Neuronal stem cell (in vitro differentiated cells): ENCODE measurements around the gene TUBB3.

Experiments
- DNase-seq: peaks from one replicate; pipeline ENCODE4 v3.0.0-alpha.2; 2013; ENCODE audit warnings: low spot score
- H2AFZ ChIP-seq: one replicate; pipeline ENCODE4 v1.6.1; 2013; ENCODE audit warnings: mild to moderate bottlenecking, low read length, inconsistent platforms
- H2AK5ac ChIP-seq: 2 replicates; pipeline ENCODE4 v1.6.1; 2013; ENCODE audit warnings: low read depth, mild to moderate bottlenecking, inconsistent platforms, low read length, moderate library complexity, mixed read lengths
- H2BK120ac ChIP-seq: 2 replicates; pipeline ENCODE4 v1.6.1; 2013; ENCODE audit warnings: low read depth, mild to moderate bottlenecking, inconsistent platforms, low read length, moderate library complexity, mixed read lengths
- H2BK12ac ChIP-seq: one replicate; pipeline ENCODE4 v1.6.1; 2013; ENCODE audit warnings: low read length, inconsistent platforms
- H2BK15ac ChIP-seq: 2 replicates; pipeline ENCODE4 v1.6.1; 2013; ENCODE audit warnings: mild to moderate bottlenecking, low read length, inconsistent platforms, mixed read lengths
- H2BK5ac ChIP-seq: one replicate; pipeline ENCODE4 v1.6.1; 2013; ENCODE audit warnings: inconsistent platforms, mild to moderate bottlenecking, low read length, moderate library complexity
- H3K14ac ChIP-seq: one replicate; pipeline ENCODE4 v1.6.1; 2013; ENCODE audit warnings: low read length, inconsistent platforms
- H3K18ac ChIP-seq: 2 replicates; pipeline ENCODE4 v1.6.1; 2013; ENCODE audit warnings: low read length, inconsistent platforms
- H3K23ac ChIP-seq: 2 replicates; pipeline ENCODE4 v1.6.1; 2013; ENCODE audit warnings: low read depth, mild to moderate bottlenecking, mixed read lengths, low read length, inconsistent platforms; ENCODE audit not compliant: poor library complexity
- H3K27ac ChIP-seq: replicated peaks from 3 replicates; pipeline ENCODE4 v1.5.1; 2013; ENCODE audit warnings: low read length, inconsistent platforms
- H3K27me3 ChIP-seq, 3 experiments: 2 replicates each; pipeline ENCODE4 v1.6.1; 2013; ENCODE audit warnings: low read length in 3 of 3, mild to moderate bottlenecking in 2 of 3, inconsistent platforms in 1 of 3, low read depth in 1 of 3, mixed read lengths in 1 of 3, moderate library complexity in 1 of 3; ENCODE audit not compliant: control insufficient read depth in 3 of 3, insufficient read depth in 3 of 3
- H3K36me3 ChIP-seq, 2 donors: replicated peaks in 1 of 2; 2 replicates each; pipeline ENCODE4 v1.6.1; 2013; ENCODE audit warnings: low read length in 2 of 2; ENCODE audit not compliant: control insufficient read depth in 2 of 2, insufficient read depth in 2 of 2
- H3K4ac ChIP-seq: 2 replicates; pipeline ENCODE4 v1.6.1; 2013; ENCODE audit warnings: inconsistent platforms, mild to moderate bottlenecking, low read length, moderate library complexity
- H3K4me1 ChIP-seq, 2 donors: 1 replicate in 1 of 2; 2 replicates in 1 of 2; pipeline ENCODE4 v1.6.1; 2013; ENCODE audit warnings: low read length in 2 of 2, low read depth in 1 of 2; ENCODE audit not compliant: control insufficient read depth in 2 of 2, insufficient read depth in 1 of 2
- H3K4me2 ChIP-seq: one replicate; pipeline ENCODE4 v1.6.1; 2013; ENCODE audit warnings: mild to moderate bottlenecking, low read length, inconsistent platforms; ENCODE audit not compliant: insufficient read depth, poor library complexity, severe bottlenecking
- H3K4me3 ChIP-seq, 2 donors: 2 replicates each; pipeline ENCODE4 v1.5.1; 2013; ENCODE audit warnings: low read length in 2 of 2, mild to moderate bottlenecking in 2 of 2, inconsistent platforms in 1 of 2, moderate library complexity in 1 of 2
- H3K79me1 ChIP-seq: one replicate; pipeline ENCODE4 v1.6.1; 2013; ENCODE audit warnings: low read depth, mild to moderate bottlenecking, inconsistent platforms, low read length, moderate library complexity
- H3K9ac ChIP-seq: one replicate; pipeline ENCODE4 v1.6.1; 2013; ENCODE audit warnings: mild to moderate bottlenecking, low read depth, low read length, inconsistent platforms; ENCODE audit not compliant: poor library complexity
- H3K9me3 ChIP-seq, 2 donors: replicated peaks in 1 of 2; 2 replicates each; pipeline versions ENCODE3 to v1.6.1; 2013; ENCODE audit warnings: low read length in 2 of 2, mild to moderate bottlenecking in 2 of 2, inconsistent platforms in 1 of 2, low read depth in 1 of 2, mixed read lengths in 1 of 2, moderate library complexity in 1 of 2; ENCODE audit not compliant: control insufficient read depth in 2 of 2, insufficient read depth in 1 of 2
- H4K8ac ChIP-seq: one replicate; pipeline ENCODE4 v1.6.1; 2013; ENCODE audit warnings: low read depth, mild to moderate bottlenecking, inconsistent platforms, low read length, moderate library complexity
- H4K91ac ChIP-seq: one replicate; pipeline ENCODE4 v1.6.1; 2013; ENCODE audit warnings: low read length, low read depth, mild to moderate bottlenecking, inconsistent platforms; ENCODE audit not compliant: poor library complexity
- WGBS, 2 donors: extraction: QIAGEN DNeasy Blood & Tissue Kit; methylation state at CpG; one replicate each; pipeline ENCODE4 v1.1.7; 2013; ENCODE audit warnings: missing lambda C conversion rate in 2 of 2, mixed read lengths in 1 of 2; ENCODE audit not compliant: insufficient read length in 2 of 2, insufficient replicate concordance in 1 of 2; ENCODE audit errors: extremely low coverage in 2 of 2; 5-methylcytosine and 5-hydroxymethylcytosine counted together

TUBB3 gene

DNA sequence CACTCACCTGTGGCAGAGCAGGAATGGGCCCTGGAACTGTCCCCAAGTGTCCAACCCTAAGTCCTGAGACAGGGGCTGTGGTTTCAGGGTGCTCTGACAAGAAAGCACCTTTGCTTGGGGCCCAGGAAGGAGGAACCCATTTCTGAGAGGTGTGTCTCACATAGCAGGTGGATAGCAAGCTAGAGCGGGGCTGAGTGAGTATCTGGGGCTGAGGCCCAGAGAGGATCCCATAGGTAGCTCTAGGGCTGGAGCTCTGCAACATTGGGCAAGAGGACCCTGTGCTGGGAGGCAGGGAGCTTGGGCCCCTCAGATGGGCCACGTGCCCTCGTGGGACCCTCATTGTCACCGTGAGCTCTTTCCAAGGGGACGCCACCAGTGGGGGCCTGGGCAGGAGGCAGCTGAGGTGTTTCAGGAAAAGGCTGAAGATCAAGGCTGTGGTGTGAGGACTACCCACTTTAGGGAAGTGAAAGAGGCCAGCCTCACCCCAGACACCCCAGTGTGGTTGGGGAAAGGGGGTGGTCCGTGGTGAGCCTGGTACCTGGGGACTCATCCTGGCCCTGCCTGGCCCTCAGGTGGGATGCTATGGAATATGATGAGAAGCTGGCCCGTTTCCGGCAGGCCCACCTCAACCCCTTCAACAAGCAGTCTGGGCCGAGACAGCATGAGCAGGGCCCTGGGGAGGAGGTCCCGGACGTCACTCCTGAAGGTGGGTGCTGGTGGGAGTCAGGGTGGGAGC lies 30.7 kb downstream of the TUBB3 start:
- Histone ChIP-seq H4K91ac (no peak overlapping the region), H3K9me3 (no peaks in the 10 kb centered on the region), H3K14ac (no peak overlapping the region), H3K4ac (no peak overlapping the region), H2AFZ (no peak overlapping the region), H2BK15ac (no peak overlapping the region), H2BK120ac (no peak overlapping the region), H3K9ac (peak overlapping the region; percentile 60), H3K79me1 (peaks cover 15% of the 10 kb centered on the region), H3K4me1 (peaks cover 4 to 5% of the 10 kb centered on the region in 2 donors), H2BK5ac (no peak overlapping the region), H2BK12ac (no peak overlapping the region), H3K27me3 (no peaks in the 10 kb centered on the region), H3K27ac (no peak overlapping the region), H3K4me2 (no peak overlapping the region), H3K4me3 (no peak overlapping the region), H3K18ac (no peak overlapping the region), H3K36me3 (peaks cover 13 to 43% of the 10 kb centered on the region in 2 donors), H4K8ac (no peak overlapping the region), H3K23ac (no peak overlapping the region), H2AK5ac (no peak overlapping the region)
- DNase-seq: no peak
- WGBS, 2 donors: no CpG with 5 or more reads among the region's 11 CpGs

DNA sequence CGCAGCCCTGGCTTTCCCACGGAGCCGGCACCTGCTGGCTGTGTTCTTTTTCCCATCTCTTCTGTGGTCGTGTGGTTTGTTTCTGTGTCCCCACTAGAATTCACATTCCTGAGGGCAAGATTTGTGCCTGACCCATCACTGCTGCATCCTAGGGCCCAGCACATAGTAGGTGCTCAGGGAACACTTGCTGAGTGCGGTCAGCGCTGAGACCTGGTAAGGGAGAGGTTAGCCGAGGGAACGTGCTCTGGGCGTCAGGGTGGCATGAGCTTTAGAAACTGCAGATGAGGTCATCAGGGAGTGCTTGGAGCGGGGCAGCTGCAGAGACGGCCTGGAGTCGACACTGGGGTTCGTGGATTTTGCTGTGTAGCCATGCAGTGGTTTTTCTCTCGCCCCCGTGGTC lies 31.3 kb downstream of the TUBB3 start:
- no peak overlapping the region for H3K4ac ChIP-seq

DNA sequence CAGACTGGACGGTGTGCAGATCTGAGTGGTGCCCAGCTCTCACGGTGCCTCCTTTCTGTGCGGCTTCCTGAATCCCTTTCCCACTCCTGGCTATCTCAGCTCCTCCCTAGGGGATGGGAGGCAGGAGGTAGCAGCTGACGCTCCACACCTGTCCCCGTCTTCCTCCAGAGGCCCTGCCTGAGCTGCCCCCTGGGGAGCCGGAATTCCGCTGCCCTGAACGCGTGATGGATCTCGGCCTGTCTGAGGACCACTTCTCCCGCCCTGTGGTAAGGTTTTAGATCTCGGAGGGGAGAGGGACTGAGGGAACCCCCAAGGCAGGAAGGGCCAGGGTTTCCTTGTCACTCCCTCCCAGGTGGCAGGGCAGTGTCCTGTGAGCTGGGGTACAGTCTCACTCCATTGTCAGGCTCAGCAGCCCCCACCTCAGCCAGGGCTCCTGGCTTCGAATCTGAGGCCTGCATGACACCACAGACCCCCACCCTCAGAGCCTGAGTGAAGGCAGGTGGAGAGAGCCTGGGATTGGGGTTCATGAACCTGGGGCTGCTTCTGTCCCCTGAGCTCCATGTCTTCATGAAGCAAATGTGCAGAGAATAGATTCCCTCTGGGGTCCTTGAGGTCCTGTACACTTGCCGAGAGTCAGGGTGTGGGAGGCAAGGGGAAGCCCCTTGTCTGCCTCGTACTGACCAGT lies 32.0 kb downstream of the TUBB3 start:
- Histone ChIP-seq H3K4me2 (no peak overlapping the region), H3K23ac (no peak overlapping the region)
- WGBS, 2 donors: no CpG with 5 or more reads among the region's 15 CpGs

More for the DNA sequence above, 31.3 kb downstream of the TUBB3 start:
- H3K9me3 ChIP-seq: no peaks in the 10 kb centered on the region
- no peak overlapping the region for H4K8ac ChIP-seq
- no peak overlapping the region for H3K4me2 ChIP-seq
- H3K18ac ChIP-seq: no peak overlapping the region
- H3K23ac ChIP-seq: no peak overlapping the region
- WGBS, 2 donors: no CpG with 5 or more reads among the region's 15 CpGs
- no peak overlapping the region for H2BK120ac ChIP-seq
- H3K4me3 ChIP-seq: no peak overlapping the region
- H3K36me3 ChIP-seq: peaks cover 15 to 48% of the 10 kb centered on the region in 2 donors
- H3K9ac ChIP-seq: peak overlapping the region; percentile 60
- no peak overlapping the region for H2BK12ac ChIP-seq
- H3K4me1 ChIP-seq: peaks cover under 1 to 2% of the 10 kb centered on the region in 2 donors
- H2AK5ac ChIP-seq: peak overlapping the region; percentile 20
- H2AFZ ChIP-seq: no peak overlapping the region
- H4K91ac ChIP-seq: no peak overlapping the region
- no peak overlapping the region for H2BK5ac ChIP-seq
- H3K14ac ChIP-seq: no peak overlapping the region
- H3K27ac ChIP-seq: no peak overlapping the region
- H3K79me1 ChIP-seq: peaks cover 12% of the 10 kb centered on the region
- no peak for DNase-seq
- no peak overlapping the region for H2BK15ac ChIP-seq
- H3K27me3 ChIP-seq: no peaks in the 10 kb centered on the region

DNA sequence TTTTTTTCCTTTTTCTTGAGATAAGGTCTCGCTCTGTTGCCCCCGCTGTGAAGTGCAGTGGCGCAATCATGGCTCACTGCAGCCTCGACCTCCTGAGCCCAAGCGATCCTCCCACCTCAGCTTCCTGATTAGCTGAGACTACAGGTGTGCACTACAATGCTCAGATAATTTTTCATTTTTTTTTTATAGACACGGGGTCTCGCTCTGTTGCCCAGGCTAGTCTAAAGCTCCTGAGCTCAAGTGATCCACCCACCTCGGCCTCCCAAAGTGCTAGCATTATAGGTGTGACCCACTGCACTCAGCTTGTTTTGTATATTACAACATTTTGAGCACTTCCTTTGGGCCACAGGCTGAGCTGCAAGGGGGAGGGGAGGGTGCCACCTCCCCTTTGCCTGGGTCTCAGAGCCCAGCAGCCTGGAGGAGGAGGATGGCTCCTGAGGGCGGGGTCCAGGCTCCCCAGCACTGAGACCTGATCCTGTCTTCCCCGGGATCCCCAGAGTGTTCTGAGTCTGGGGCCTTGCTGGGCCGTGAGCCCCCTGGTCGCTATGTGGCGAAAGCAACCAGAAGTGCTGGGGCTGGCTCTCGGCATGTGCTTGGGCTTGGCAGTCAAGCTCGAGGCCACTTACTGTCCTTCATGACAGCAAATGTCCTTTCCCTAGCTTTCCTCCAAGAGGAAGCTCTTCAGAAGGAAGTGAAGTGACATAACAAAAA lies 33.5 kb downstream of the TUBB3 start:
- H3K4ac ChIP-seq: no peak overlapping the region
- peak overlapping the region; percentile 65 for H3K23ac ChIP-seq
- H3K14ac ChIP-seq: no peak overlapping the region
- no peak overlapping the region for H3K27ac ChIP-seq
- H3K4me2 ChIP-seq: no peak overlapping the region
- H4K8ac ChIP-seq: no peak overlapping the region
- H4K91ac ChIP-seq: no peak overlapping the region
- H3K9me3 ChIP-seq: no peaks in the 10 kb centered on the region
- H3K4me3 ChIP-seq: no peak overlapping the region
- H2BK5ac ChIP-seq: no peak overlapping the region
- H3K4me1 ChIP-seq: peaks cover 0 to 2% of the 10 kb centered on the region in 2 donors
- H2AK5ac ChIP-seq: no peak overlapping the region
- H3K27me3 ChIP-seq: no peaks in the 10 kb centered on the region
- no CpG with 5 or more reads among the region's 15 CpGs for WGBS, 2 donors
- H3K79me1 ChIP-seq: peaks cover 7% of the 10 kb centered on the region
- H2BK120ac ChIP-seq: no peak overlapping the region
- H3K9ac ChIP-seq: no peak overlapping the region
- no peak overlapping the region for H2BK15ac ChIP-seq
- no peak overlapping the region for H3K18ac ChIP-seq
- no peak overlapping the region for H2BK12ac ChIP-seq
- DNase-seq: no peak
- H3K36me3 ChIP-seq: peaks cover 28 to 63% of the 10 kb centered on the region in 2 donors
- H2AFZ ChIP-seq: no peak overlapping the region

More for the DNA sequence above, 32.0 kb downstream of the TUBB3 start:
- no peak overlapping the region for H4K91ac ChIP-seq
- no peak overlapping the region for H2BK120ac ChIP-seq
- no peak overlapping the region for H2BK12ac ChIP-seq
- no peak overlapping the region for H3K14ac ChIP-seq
- H3K79me1 ChIP-seq: peaks cover 7% of the 10 kb centered on the region
- H3K4ac ChIP-seq: no peak overlapping the region
- H2AK5ac ChIP-seq: no peak overlapping the region
- no peaks in the 10 kb centered on the region for H3K27me3 ChIP-seq
- H3K4me3 ChIP-seq: no peak overlapping the region
- peaks cover 18 to 53% of the 10 kb centered on the region in 2 donors for H3K36me3 ChIP-seq
- H4K8ac ChIP-seq: no peak overlapping the region
- H2BK5ac ChIP-seq: no peak overlapping the region
- DNase-seq: no peak
- H3K18ac ChIP-seq: no peak overlapping the region
- peaks cover 0 to 2% of the 10 kb centered on the region in 2 donors for H3K4me1 ChIP-seq
- H3K9ac ChIP-seq: no peak overlapping the region
- H3K9me3 ChIP-seq: no peaks in the 10 kb centered on the region
- no peak overlapping the region for H2AFZ ChIP-seq
- H2BK15ac ChIP-seq: no peak overlapping the region
- H3K27ac ChIP-seq: no peak overlapping the region
